Hematopoietic multipotent progenitor cell treated with erythropoietin and hydrocortisone succinate and interleukin-3 and kit ligand, for 6 days (in vitro differentiated cells): ENCODE measurements around the gene PRR23E.
A peak's percentile ranks its signal among the peaks of the same experiment; 100 is the strongest.

ENCODE experiments used
- DNase-seq: peaks from one replicate; pipeline ENCODE4 v3.0.0-alpha.2; 2015

Gene PRR23E

GRCh38 chr3:127210654-127210943 is 17.7 kb downstream of the PRR23E start:
- DNase-seq = no peak

GRCh38 chr3:127211118-127212060 is 18.5 kb downstream of the PRR23E start:
- no peak for DNase-seq

- no peak for DNase-seq
These were observed 19.3 kb downstream of the PRR23E start for GRCh38 chr3:127212231-127212630.

- DNase-seq = no peak
These were observed 19.8 kb downstream of the PRR23E start for GRCh38 chr3:127212711-127213110.

GRCh38 chr3:127213381-127213918 is 20.5 kb downstream of the PRR23E start:
- DNase-seq = no peak

GRCh38 chr3:127214975-127215374 is 22.0 kb downstream of the PRR23E start:
- DNase-seq = no peak

- DNase-seq = no peak
These were observed 22.9 kb downstream of the PRR23E start for GRCh38 chr3:127215714-127216414.

- no peak for DNase-seq
These were observed 23.7 kb downstream of the PRR23E start for GRCh38 chr3:127216415-127217261.

GRCh38 chr3:127217596-127218453 is 24.9 kb downstream of the PRR23E start:
- no peak for DNase-seq

GRCh38 chr3:127218454-127218922 is 25.6 kb downstream of the PRR23E start:
- DNase-seq = no peak

- no peak for DNase-seq
These were observed 27.6 kb downstream of the PRR23E start for GRCh38 chr3:127220497-127220896.

- no peak for DNase-seq
These were observed 28.1 kb downstream of the PRR23E start for GRCh38 chr3:127221037-127221436.

- no peak for DNase-seq
These were observed 28.6 kb downstream of the PRR23E start for GRCh38 chr3:127221446-127222035.

GRCh38 chr3:127222163-127222562 is 29.2 kb downstream of the PRR23E start:
- DNase-seq = no peak

GRCh38 chr3:127222664-127223063 is 29.7 kb downstream of the PRR23E start:
- no peak for DNase-seq

- peak; percentile 21 for DNase-seq
These were observed 31.2 kb downstream of the PRR23E start for GRCh38 chr3:127224118-127224517.

- DNase-seq = no peak
These were observed 33.5 kb downstream of the PRR23E start for GRCh38 chr3:127226457-127226856.

GRCh38 chr3:127226946-127227842 is 34.3 kb downstream of the PRR23E start:
- DNase-seq = no peak

- no peak for DNase-seq
These were observed 35.9 kb downstream of the PRR23E start for GRCh38 chr3:127228866-127229265.

- peak; percentile 33 for DNase-seq
These were observed 40.4 kb downstream of the PRR23E start for GRCh38 chr3:127233371-127233770.
